ENCODE data around the gene TMEM109.

Gene TMEM109

DNA sequence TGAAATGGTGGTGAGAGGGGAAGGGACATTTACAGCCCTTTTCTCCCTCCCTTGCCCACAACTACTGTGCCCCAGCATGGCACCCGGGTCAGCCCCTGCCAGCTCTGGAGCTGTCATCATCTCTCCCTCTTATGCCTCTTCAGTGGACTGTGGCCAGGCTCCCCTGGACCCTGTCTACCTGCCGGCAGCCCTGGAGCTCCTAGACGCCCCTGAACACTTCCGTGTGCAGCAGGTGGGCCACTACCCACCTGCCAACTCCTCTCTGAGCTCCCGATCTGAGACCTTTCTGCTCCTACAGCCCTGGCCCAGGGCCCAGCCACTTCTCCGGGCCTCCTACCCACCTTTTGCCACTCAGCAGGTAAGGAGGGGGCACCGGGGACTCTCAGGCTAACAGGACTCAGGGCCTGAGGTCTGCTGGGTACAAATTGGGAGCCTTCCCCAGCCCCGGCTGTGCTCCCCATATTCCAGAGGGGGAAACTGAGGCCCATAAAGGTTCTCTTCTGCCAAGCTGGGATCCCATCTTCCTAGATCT lies 13.2 kb downstream of the TMEM109 start:
- no peak for DNase-seq

DNA sequence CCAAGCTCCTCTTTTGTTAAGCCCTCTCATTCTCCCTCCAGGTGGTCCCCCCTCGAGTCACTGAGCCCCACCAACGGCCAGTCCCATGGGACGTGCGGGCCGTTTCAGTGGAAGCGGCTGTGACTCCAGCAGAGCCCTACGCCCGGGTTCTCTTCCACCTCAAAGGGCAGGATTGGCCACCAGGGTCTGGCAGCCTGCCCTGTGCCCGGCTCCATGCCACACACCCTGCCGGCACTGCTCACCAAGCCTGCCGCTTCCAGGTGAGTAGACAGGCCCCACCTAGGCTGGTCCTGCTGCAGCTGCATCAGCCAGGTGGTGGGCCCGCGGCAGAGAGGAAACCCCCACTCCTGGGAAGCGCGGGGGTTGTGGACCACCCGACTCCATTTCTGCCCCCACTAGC lies 13.6 kb downstream of the TMEM109 start:
- no peak for DNase-seq

DNA sequence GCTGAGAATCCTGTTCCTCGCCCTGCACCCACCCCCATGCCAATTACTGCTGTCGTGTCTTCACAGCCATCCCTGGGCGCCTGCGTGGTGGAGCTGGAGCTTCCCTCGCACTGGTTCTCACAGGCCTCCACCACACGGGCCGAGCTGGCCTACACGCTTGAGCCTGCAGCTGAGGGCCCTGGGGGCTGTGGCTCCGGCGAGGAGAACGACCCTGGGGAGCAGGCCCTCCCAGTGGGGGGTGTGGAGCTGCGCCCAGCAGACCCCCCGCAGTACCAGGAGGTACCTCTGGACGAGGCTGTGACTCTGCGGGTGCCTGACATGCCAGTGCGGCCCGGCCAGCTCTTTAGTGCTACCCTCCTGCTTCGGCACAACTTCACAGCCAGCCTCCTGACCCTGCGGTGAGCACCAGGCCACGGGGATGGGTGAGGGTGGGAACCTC lies 14.6 kb downstream of the TMEM109 start:
- no peak for DNase-seq

DNA sequence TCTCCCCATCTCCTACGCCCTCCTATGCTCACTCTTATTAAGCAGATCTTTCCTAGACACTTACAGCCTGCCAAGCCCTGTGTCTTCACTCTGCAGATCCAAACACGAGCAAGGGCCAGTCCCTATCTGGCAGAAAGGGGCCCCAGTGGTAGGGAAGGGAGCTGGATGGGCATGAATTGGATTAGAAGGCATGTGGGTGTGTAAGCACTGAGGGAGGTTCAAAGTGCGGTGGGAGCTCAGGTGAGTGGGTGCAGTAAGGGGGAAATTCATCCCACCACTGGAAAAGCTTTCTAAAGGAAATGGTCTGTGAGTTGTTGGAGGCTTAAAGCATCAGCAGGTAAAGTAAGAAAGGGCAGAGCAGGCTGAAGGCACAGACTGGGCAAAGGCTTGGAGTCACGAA lies 15.8 kb downstream of the TMEM109 start:
- no peak for DNase-seq

DNA sequence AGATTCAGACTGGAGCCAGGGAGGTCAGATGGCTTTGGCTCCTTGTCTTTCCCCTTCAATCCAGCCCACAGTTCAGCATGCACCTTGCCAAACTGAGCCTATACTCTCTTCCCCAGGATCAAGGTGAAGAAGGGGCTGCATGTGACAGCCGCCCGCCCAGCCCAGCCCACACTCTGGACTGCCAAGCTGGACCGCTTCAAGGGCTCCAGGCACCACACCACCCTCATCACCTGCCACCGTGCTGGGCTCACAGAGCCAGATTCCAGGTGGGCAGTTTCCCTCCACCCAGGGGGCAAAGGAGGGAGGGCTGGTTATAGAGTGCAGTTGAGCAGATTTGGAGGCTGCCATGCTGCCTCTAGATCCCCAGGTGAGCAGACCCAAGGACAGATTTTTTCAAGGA lies 16.4 kb downstream of the TMEM109 start:
- no peak for DNase-seq

DNA sequence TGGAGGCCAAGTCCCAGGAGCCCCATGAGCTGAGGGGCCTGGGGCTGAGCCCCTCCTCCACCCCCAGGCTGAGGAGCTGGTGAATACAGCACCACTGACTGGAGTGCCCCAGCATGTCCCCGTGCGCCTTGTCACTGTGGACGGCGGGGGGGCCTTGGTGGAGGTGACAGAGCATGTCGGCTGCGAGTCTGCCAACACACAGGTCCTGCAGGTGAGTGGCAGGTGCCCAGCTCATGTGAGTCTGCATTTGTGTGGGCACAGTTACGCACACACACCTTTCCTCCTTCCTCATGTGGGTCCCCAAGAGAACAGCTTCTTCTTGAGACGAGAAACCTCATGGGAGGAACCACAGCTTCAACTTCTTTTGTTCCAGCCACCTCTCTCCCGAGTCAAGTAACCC lies 18.0 kb downstream of the TMEM109 start:
- no peak for DNase-seq

DNA sequence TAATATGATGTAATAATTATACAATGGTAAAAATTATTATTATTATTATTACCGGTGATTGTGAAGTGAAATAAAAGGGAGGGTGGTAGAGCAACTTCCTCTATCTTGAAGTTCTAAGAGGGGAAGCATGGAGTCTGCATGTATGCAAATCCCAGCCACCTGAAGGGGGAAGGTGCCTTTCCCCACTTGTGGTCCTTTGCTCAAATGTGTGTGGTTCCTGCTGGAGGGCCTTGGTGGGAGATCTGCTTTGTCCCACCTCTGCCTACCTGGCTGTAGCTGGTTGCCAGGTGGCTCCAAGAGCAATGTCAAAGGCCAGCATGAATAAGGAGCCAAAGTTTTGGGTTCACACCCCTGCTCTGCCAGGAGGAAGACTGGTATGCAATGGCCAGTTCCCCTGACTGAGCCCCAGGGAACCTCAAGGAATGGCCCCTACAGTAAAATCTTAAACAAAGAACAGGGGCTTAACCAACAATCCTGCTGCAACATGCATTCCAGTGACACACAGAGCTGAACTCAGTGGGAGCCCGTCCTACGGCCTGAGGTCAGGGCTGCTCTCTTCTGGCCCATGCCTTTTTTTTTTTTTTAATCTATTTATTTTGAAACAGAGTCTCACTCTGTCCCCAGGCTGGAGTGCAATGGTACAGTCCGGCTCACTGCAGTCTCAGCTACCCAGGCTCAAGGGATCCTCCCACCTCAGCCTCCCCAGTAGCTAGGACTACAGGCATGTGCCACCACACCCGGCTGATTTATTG lies 18.8 kb downstream of the TMEM109 start:
- no peak for DNase-seq

DNA sequence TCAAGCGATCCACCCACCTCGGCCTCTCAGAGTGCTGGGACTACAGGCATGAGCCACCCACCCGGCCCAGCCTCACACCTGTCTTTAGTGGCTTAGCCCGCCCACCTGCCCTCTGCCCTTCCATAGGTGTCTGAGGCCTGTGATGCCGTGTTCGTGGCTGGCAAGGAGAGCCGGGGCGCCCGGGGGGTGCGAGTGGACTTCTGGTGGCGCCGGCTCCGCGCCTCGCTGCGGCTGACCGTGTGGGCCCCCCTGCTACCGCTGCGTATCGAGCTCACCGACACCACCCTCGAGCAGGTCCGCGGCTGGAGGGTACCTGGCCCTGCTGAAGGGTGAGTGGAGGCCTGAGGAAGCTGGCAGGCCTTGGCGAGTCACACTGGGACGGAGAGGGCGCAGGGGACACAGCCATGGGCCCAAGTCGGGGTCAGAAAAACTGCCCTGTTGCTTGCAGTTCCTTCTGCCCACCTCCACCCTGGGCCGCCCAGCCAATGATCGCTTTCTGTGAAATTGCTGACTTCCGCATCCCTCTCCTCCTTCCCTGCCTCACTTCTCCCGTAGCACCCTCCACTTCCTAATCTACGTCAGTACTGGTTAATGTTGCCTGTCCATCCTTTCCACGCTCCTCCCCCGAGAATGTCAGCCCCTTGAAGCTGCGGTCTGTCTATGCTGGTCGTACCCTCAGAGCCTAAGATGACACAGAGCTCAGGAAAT lies 19.6 kb downstream of the TMEM109 start:
- DNase-seq, result no peak

DNA sequence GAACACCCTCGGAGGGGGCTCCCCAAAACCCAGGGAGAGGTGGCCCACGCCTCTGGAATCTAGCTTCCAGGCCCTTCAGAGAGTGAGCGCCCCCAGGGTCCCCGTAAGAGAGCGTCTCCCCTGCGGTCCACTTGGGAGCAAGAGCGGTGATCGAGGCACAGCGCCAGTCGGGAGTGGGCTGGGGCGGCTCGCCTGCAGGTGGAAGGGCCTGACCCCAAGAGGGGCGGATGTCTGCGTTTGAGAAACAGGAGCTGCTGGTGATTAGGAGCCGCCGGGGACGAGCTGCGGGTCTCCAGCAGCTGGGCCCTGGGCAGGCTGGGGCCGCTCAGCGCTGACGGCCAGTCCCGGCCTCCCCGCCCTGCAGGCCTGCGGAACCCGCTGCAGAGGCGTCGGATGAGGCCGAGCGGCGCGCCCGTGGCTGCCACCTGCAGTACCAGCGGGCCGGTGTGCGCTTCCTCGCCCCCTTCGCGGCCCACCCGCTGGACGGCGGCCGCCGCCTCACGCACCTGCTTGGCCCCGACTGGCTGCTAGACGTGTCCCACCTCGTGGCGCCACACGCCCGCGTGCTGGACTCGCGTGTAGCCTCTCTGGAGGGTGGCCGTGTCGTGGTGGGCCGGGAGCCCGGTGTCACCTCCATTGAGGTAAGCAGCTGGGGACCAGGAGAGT lies 20.3 kb downstream of the TMEM109 start:
- DNase-seq, result no peak

DNA sequence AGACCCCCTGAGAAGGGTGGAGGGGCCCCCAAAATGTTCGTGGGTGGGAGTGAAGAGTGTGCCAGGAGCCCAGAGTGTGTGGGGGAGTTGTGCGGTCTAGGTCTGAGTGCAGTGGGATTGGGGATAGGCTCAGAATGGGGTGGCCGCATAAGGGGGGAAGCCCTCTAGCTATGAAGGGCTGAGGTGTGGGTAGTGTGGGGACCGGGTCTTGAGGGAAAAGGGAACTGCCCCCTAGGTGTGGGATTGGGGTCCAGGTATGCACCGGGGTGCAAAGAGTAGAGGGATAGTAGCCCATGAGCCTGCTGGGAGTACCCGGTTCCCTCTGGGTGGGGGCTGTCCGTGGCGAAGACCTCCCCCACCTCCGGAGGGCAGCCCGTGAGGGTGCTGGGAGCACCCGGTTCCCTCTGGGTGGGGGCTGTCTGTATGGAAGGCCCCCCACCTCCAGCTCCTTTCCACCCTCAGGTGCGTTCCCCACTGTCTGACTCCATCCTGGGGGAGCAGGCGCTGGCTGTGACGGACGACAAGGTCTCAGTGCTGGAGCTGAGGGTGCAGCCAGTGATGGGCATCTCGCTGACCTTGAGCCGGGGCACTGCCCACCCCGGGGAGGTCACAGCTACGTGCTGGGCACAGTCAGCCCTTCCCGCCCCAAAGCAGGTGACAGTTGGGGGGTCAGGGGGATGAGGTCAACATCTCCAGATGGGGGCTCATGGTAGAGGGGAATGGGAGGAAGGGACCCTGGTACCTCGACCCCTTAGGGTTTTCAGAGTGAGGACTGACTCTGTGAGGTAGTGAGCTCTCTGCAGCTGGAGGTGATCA lies 21.0 kb downstream of the TMEM109 start:
- no peak for DNase-seq

DNA sequence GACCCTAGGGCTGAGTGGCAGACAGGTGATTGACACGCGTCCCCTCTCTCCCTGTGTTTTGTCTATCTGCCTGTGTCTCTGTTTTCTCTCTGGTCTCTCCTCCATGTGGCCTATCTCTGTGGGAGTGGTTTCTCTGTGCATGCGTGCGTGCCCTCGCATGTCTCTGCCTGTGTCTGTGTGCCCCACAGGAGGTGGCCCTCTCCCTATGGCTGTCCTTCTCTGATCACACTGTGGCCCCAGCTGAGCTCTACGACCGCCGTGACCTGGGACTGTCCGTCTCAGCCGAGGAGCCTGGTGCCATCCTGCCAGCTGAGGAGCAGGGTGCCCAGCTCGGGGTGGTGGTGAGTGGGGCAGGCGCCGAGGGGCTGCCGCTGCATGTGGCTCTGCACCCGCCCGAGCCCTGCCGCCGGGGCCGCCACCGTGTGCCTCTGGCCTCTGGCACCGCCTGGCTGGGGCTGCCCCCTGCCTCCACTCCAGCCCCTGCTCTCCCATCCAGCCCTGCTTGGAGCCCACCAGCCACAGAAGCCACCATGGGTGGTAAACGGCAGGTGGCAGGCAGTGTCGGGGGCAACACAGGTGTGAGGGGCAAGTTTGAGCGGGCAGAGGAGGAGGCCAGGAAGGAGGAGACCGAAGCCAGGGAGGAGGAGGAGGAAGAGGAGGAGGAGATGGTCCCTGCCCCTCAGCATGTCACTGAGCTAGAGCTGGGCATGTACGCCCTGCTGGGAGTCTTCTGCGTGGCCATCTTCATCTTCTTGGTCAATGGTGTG lies 21.9 kb downstream of the TMEM109 start:
- no peak for DNase-seq

DNA sequence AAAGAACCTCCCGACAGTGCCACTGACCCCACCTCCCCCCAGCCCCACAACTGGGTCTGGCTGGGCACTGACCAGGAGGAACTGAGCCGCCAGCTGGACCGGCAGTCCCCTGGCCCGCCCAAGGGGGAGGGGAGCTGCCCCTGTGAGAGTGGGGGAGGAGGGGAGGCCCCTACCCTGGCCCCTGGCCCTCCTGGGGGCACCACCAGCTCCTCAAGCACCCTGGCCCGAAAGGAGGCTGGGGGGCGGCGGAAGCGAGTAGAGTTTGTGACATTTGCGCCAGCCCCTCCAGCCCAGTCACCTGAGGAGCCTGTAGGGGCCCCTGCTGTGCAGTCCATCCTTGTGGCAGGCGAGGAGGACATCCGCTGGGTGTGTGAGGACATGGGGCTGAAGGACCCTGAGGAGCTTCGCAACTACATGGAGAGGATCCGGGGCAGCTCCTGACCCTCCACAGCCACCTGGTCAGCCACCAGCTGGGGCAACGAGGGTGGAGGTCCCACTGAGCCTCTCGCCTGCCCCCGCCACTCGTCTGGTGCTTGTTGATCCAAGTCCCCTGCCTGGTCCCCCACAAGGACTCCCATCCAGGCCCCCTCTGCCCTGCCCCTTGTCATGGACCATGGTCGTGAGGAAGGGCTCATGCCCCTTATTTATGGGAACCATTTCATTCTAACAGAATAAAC lies 22.6 kb downstream of the TMEM109 start:
- DNase-seq, result no peak

DNA sequence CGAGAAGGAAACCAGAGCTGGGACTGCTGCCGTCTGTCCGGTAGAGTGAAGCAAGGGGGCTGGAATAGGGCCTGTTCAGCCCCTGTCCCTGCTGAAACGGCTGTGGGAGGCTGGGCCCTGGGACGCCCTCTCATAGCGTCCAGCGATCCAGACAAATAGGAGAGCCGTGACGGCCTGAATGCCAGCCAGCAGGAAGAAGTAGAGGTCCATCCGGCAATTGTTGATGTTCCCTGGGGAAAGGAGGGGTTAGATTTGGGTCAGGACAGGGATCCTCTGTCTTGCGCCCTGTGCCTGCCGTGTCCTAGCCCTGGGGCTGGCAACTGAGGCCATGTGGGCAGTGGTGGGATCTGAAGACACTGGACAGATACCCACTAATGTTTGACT lies 23.2 kb downstream of the TMEM109 start:
- DNase-seq, result no peak

DNA sequence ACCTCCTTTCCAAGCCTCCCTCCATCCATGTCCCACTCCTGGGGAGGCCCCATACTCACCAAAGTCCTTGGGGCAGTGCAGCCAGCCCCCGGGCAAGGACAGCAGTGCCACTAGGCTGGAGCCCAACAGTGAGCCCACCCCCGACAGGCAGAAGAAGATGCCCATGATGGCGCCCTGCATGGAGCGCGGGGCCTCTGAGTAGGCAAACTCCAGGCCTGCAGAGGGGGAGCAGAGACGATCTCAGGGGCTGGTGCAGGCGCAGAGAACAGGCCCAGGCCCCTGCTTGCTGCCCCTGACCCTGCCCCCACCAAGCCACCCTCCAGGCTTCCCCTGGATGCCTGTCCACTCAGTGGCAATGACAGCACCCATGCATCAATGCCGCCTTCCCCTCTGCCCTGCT lies 23.9 kb downstream of the TMEM109 start:
- DNase-seq, result no peak

DNA sequence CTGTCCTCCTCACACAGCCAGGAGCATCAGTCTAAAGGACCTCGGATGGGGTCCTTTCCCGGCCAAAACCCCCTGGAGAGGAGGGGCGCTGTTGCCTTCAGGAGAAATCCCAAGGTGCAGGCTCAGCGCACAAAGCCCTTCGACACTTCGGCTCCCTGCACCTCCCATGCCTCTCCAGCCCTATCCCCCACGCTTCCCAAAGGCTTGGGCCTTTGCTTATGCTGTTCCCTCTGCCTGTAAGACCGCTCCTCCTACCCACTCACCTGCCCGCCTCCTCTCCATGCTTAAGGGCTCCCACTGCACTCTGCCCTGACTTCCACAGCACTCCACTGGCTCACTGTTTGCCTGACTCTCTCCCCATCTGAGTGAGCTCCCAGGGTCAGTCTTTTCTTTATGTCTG lies 24.5 kb downstream of the TMEM109 start:
- no peak for DNase-seq

DNA sequence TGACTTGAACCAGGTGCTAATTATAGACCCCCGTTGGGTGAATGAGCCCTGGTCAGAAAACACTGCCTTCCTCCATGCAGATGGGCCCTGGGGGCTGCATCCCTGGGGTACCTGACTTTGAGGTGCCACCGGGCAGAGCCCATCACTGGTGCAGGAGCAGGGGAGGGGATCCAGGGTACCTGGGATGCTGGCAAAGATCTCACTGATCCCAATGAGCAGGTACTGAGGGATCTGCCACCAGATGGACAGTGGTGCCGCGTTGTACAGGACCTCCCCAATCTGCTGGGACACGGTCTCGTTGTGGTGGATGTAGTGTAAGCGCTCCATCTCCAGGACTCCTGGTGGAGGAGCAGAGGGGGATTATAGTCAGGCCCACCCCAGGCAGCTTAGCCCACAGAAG lies 25.3 kb downstream of the TMEM109 start:
- DNase-seq, result no peak

DNA sequence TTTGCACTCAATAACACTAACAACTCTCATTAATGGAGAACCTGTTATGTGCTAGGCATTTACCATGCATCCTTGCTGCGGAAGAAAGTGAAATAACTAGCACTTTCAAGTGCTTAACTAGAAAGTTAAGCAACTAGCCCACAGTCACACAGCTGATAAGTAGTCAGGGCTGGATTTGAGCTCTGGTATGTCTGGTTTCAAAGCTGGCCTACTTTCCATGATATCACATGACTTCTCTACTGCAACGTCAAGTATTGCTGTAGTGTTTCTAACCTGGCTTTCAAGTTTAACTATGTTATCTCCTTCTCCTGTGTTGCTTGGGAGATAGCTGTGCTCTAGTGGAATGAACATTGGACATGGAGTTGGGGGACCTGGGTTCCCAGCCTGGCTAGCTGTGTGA lies 25.9 kb downstream of the TMEM109 start:
- DNase-seq, result no peak

DNA sequence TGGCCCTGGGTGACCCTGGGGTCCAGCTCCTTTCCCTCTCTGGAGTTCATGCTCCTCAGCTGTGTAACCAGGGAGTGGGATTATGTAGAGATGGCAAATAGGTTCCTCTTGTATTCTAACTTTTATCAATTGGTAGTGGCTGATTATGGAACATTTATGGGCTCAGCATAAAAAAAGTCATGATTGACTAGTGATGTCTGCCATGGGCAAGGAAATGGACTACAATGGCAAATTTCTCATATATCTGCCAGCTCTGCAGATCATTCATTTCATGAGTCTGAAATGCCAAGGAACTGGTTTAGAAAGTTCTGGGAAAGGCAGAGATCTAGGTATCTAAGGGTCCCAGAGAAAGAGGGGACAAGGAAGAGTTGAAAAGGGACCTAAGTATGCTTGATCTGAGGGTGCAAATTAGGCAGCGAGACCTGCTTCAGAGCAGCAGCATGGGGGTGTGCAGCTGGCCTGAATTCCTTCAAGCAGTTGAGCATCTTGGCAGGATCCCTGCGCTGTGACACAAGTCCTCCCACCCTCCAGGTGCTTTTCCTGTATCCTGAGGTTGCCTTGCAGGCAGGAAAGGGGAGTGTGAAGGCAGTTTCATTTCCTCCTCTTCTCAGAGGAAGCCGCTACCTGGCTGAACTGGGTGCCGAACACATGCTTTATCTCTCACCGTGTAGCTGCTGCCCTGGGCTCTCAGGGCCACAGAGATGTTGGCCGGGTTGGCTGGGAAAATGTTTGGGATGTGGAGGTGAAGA lies 27.6 kb downstream of the TMEM109 start:
- DNase-seq, result no peak

DNA sequence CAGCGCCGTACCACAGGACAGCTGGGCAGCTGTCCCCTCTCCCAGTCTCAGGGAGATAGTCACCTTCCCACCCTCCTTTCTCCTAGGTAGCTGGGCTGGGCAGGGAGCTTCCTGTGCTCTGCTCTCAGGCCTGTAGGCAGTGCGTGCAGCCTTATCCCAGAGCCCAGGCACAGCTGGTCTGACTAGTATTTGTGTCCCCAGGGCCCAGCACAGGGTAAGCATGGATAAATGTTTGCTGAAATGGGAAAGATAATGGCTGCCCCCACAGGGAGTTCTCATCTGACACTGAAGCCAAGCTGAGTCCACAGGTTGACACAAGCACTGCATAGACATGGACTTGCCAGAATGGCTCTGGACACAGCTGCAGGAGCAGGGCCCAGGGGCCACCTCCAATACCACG lies 28.3 kb downstream of the TMEM109 start:
- no peak for DNase-seq

DNA sequence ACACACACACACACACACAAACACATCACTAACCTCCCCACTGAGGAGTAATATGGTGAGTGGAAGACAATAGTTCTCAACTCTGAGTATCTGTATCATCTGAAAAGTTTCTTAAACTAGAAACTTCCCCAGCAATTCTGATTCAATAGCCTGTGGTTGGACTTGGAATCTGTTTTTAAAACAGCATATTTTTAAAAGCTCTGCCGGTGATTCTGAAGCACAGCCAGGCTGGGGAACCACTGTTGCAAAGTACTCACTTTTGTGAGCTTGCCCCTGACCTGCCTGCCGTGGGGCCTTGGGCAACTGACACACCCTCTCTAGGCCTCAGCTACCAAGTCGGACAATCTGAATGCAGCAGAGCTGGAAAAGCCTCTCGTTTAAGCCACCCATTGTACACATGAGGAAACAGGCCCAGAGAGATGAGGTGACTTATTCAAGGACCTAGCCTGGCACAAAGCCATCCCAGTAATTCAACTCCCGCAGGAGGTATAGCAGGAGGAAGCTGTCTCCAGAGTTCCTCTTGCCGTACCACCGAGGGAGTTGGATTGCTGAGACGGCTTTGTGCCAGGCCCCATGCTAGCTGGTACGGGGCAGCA lies 29.1 kb downstream of the TMEM109 start:
- peak; percentile 40 for DNase-seq

Measured in NCI-H1092 (cell line).